Liver (tissue), 9 donors: ENCODE data around the gene POU2F3. TPM values are rescaled to one million over a fixed set of nuclear protein-coding genes. Genes with fewer than 3 reads are reported as not detected.

Source experiments
- DNase-seq: peaks from one replicate; pipeline ENCODE4 v3.0.0-alpha.2; 2017; ENCODE audit warnings: low spot score
- H3K27ac ChIP-seq, 2 donors: one replicate each; pipeline ENCODE4 v1.7.0; 2013; ENCODE audit warnings: inconsistent platforms in 2 of 2, low read length in 2 of 2, control low read depth in 1 of 2, low read depth in 1 of 2, mild to moderate bottlenecking in 1 of 2
- H3K27me3 ChIP-seq, 4 donors: one replicate each; pipeline versions ENCODE4 v1.6.1 to v1.7.0; 2013; ENCODE audit warnings: low read length in 3 of 4, inconsistent platforms in 1 of 4, mild to moderate bottlenecking in 1 of 4, moderate library complexity in 1 of 4; ENCODE audit not compliant: control insufficient read depth in 4 of 4, insufficient read depth in 4 of 4
- H3K36me3 ChIP-seq, 4 donors: one replicate each; pipeline versions ENCODE4 v1.6.1 to v1.7.0; 2013; ENCODE audit warnings: low read length in 3 of 4, mild to moderate bottlenecking in 3 of 4, low read depth in 1 of 4, moderate library complexity in 1 of 4; ENCODE audit not compliant: control insufficient read depth in 4 of 4, insufficient read depth in 3 of 4
- H3K4me1 ChIP-seq, 4 donors: one replicate each; pipeline versions ENCODE4 v1.6.1 to v1.7.0; 2013; ENCODE audit warnings: low read length in 3 of 4, mild to moderate bottlenecking in 3 of 4, moderate library complexity in 1 of 4; ENCODE audit not compliant: control insufficient read depth in 4 of 4, insufficient read depth in 4 of 4
- H3K4me3 ChIP-seq, 3 donors: one replicate each; pipeline versions ENCODE4 v1.6.1 to v1.7.0; 2013; ENCODE audit warnings: low read length in 3 of 3, control low read depth in 1 of 3, low read depth in 1 of 3, mild to moderate bottlenecking in 1 of 3
- H3K9ac ChIP-seq, 2 donors: one replicate each; pipeline ENCODE4 v1.7.0; 2013; ENCODE audit warnings: low read length in 2 of 2, mild to moderate bottlenecking in 2 of 2, moderate library complexity in 2 of 2, control low read depth in 1 of 2, low read depth in 1 of 2
- H3K9me3 ChIP-seq, 4 donors: one replicate each; pipeline versions ENCODE4 v1.6.1 to v1.7.0; 2013; ENCODE audit warnings: low read length in 3 of 4; ENCODE audit not compliant: control insufficient read depth in 4 of 4
- EGR1 ChIP-seq, 2 donors: IDR thresholded peaks; 2 replicates each; pipeline ENCODE4 v1.6.1; 2016 to 2018; ENCODE audit warnings: antibody characterized with exemption in 2 of 2, low read depth in 2 of 2
- FOXA1 ChIP-seq: IDR thresholded peaks from 2 replicates; pipeline ENCODE4 v1.6.1; 2016; ENCODE audit warnings: antibody characterized with exemption
- FOXA2 ChIP-seq: IDR thresholded peaks from 2 replicates; pipeline ENCODE4 v1.6.1; 2016; ENCODE audit warnings: antibody characterized with exemption
- GABPA ChIP-seq, 2 donors: IDR thresholded peaks in 1 of 2; conservative IDR thresholded peaks in 1 of 2; 2 replicates each; pipeline ENCODE4 v1.6.1; 2016; ENCODE audit warnings: antibody characterized with exemption in 2 of 2, mild to moderate bottlenecking in 1 of 2, moderate library complexity in 1 of 2
- HNF4A ChIP-seq, 2 donors: conservative IDR thresholded peaks; 2 replicates each; pipeline ENCODE4 v1.6.1; 2016; ENCODE audit warnings: antibody characterized with exemption in 2 of 2, mild to moderate bottlenecking in 2 of 2
- HNF4G ChIP-seq: IDR thresholded peaks from 2 replicates; pipeline ENCODE4 v1.6.1; 2016; ENCODE audit warnings: antibody characterized with exemption
- JUND ChIP-seq, 2 donors: IDR thresholded peaks; 2 replicates each; pipeline ENCODE4 v1.6.1; 2016; ENCODE audit warnings: antibody characterized with exemption in 2 of 2
- NR2F2 ChIP-seq: IDR thresholded peaks from 2 replicates; pipeline ENCODE4 v1.6.1; 2016; ENCODE audit warnings: antibody characterized with exemption
- RAD21 ChIP-seq, 2 donors: IDR thresholded peaks; 2 replicates each; pipeline ENCODE4 v1.6.1; 2016; ENCODE audit warnings: antibody characterized with exemption in 2 of 2, mild to moderate bottlenecking in 2 of 2
- RXRA ChIP-seq, 2 donors: IDR thresholded peaks; 2 replicates each; pipeline ENCODE4 v1.6.1; 2017 to 2018; ENCODE audit warnings: antibody characterized with exemption in 2 of 2, mild to moderate bottlenecking in 1 of 2
- SP1 ChIP-seq: IDR thresholded peaks from 2 replicates; pipeline ENCODE4 v1.6.1; 2018; ENCODE audit warnings: antibody characterized with exemption, mild to moderate bottlenecking
- TAF1 ChIP-seq: conservative IDR thresholded peaks from 2 replicates; pipeline ENCODE4 v1.6.1; 2016; ENCODE audit warnings: antibody characterized with exemption, mild to moderate bottlenecking
- YY1 ChIP-seq: IDR thresholded peaks from 2 replicates; pipeline ENCODE4 v1.6.1; 2016; ENCODE audit warnings: antibody characterized with exemption, mild to moderate bottlenecking
- WGBS: extraction: QIAGEN DNeasy Blood & Tissue Kit; methylation state at CpG from one replicate; pipeline ENCODE4 v1.1.7; 2013; 5-methylcytosine and 5-hydroxymethylcytosine counted together
- polyA plus RNA-seq, 2 donors: library from polyadenylated mRNA; stranded (reverse) in 1 of 2; unstranded in 1 of 2; fragments of 200-250 nt in 1 of 2; fragments of >200 nt in 1 of 2; fragmentation: Nextera tagmentation in 1 of 2; extraction: Ambion mirVana in 1 of 2; gene quantifications; one replicate each; pipeline versions ENCODE4 v1.2.1 to v1.2.3, GENCODE V29; 2013 to 2015
- total RNA-seq, 2 donors: library from RNA; depleted of rRNA; stranded (reverse); fragments of >200 nt; gene quantifications; one replicate each; pipeline ENCODE4 v1.2.3, GENCODE V29; 2014
- TF ChIP-seq, protein P1 (sequence below): fragments of 150-350 bp; IDR thresholded peaks from 2 replicates; pipeline ENCODE4 v1.5.1; 2017; ENCODE audit warnings: improper control_type of control experiment, low read depth, low read length; ENCODE audit not compliant: missing input control
- TF ChIP-seq, protein P2 (sequence below): IDR thresholded peaks from 2 replicates; pipeline ENCODE4 v1.6.1; 2016; ENCODE audit warnings: antibody characterized with exemption, mild to moderate bottlenecking
- TF ChIP-seq, protein P3 (sequence below): IDR thresholded peaks from 2 replicates; pipeline ENCODE4 v1.6.1; 2016; ENCODE audit warnings: antibody characterized with exemption
- TF ChIP-seq, protein P4 (sequence below): IDR thresholded peaks from 2 replicates; pipeline ENCODE4 v1.6.1; 2016; ENCODE audit warnings: antibody characterized with exemption
- TF ChIP-seq, protein P5 (sequence below): IDR thresholded peaks from 2 replicates; pipeline ENCODE4 v1.6.1; 2016; ENCODE audit warnings: antibody characterized with exemption
- donor health status: healthy.
- donor health status: healthy.
- donor health status: healthy.
- donor health status: healthy.
- donor health status: healthy.

Gene POU2F3
- total and polyA plus RNA-seq, 4 donors = not detected

DNA sequence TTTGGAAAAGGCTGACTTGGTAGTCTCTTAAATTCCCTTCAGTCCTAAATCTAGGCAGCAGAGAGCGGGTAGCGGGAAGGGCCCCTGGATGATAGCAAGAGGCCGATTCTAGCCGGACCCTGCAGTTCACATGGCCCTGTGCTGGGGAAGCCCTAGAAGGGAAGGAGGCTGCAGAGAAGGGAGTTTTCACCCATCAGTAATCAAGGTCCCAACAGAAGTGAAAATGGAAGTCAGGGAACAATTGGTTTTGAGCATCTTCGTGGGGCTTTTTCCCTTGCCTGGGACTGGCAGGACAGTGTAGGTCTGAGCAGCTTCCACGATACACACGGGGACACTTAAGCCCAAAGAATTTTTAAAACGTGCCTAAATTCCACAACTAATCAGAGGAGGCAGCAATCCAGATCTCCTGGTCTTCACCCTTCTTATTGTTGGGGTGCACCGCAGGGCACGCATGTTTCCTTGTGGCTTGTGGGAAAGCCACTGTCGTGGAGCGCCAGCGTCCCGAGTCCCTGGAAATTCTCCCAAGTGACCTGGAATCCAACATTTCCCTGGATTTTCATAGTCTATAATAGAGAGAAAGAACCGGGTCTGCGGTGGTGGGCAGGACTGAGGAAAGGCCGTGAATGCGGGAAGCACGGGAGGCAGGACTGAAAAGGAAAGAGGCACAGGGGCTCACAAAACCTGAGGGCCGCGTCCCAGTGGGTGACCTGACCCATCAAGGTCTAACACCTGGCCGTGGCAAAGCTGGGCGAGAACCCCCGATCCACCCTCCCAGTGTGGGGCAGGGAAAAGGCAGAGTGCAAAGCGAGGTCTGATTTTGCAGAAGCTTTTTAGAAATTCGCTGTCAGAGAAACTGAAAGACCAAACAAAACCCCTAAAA is 30.0 kb upstream of the POU2F3 start:
- no peaks in the 10 kb centered on the region for H3K9me3 ChIP-seq
- no peak for DNase-seq
- H3K4me1 ChIP-seq = peaks cover 14 to 72% (median 35%) of the 10 kb centered on the region in 4 donors
- H3K4me3 ChIP-seq = peak overlapping the region; percentile 59 to 88 (median 80)
- H3K27me3 ChIP-seq = no peaks in the 10 kb centered on the region
- H3K36me3 ChIP-seq = peaks cover 0 to 5% (median 0%) of the 10 kb centered on the region in 4 donors
- H3K27ac ChIP-seq = peak overlapping the region; percentile 93 to 95
- TF ChIP-seq, protein P1, sequence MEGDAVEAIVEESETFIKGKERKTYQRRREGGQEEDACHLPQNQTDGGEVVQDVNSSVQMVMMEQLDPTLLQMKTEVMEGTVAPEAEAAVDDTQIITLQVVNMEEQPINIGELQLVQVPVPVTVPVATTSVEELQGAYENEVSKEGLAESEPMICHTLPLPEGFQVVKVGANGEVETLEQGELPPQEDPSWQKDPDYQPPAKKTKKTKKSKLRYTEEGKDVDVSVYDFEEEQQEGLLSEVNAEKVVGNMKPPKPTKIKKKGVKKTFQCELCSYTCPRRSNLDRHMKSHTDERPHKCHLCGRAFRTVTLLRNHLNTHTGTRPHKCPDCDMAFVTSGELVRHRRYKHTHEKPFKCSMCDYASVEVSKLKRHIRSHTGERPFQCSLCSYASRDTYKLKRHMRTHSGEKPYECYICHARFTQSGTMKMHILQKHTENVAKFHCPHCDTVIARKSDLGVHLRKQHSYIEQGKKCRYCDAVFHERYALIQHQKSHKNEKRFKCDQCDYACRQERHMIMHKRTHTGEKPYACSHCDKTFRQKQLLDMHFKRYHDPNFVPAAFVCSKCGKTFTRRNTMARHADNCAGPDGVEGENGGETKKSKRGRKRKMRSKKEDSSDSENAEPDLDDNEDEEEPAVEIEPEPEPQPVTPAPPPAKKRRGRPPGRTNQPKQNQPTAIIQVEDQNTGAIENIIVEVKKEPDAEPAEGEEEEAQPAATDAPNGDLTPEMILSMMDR = no peak
- no peak for TF ChIP-seq YY1
- no peak for TF ChIP-seq HNF4G
- TF ChIP-seq GABPA (IDR thresholded peaks at IDR 0.05 in 1 of 2, conservative IDR thresholded peaks at IDR 0.05 in 1 of 2) = no peak
- TF ChIP-seq JUND (IDR thresholded peaks at IDR 0.05) = no peak
- TF ChIP-seq RXRA (IDR thresholded peaks at IDR 0.05) = no peak
- no peak for TF ChIP-seq HNF4A (conservative IDR thresholded peaks at IDR 0.05)
- TF ChIP-seq, protein P2, sequence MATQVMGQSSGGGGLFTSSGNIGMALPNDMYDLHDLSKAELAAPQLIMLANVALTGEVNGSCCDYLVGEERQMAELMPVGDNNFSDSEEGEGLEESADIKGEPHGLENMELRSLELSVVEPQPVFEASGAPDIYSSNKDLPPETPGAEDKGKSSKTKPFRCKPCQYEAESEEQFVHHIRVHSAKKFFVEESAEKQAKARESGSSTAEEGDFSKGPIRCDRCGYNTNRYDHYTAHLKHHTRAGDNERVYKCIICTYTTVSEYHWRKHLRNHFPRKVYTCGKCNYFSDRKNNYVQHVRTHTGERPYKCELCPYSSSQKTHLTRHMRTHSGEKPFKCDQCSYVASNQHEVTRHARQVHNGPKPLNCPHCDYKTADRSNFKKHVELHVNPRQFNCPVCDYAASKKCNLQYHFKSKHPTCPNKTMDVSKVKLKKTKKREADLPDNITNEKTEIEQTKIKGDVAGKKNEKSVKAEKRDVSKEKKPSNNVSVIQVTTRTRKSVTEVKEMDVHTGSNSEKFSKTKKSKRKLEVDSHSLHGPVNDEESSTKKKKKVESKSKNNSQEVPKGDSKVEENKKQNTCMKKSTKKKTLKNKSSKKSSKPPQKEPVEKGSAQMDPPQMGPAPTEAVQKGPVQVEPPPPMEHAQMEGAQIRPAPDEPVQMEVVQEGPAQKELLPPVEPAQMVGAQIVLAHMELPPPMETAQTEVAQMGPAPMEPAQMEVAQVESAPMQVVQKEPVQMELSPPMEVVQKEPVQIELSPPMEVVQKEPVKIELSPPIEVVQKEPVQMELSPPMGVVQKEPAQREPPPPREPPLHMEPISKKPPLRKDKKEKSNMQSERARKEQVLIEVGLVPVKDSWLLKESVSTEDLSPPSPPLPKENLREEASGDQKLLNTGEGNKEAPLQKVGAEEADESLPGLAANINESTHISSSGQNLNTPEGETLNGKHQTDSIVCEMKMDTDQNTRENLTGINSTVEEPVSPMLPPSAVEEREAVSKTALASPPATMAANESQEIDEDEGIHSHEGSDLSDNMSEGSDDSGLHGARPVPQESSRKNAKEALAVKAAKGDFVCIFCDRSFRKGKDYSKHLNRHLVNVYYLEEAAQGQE = no peak
- TF ChIP-seq SP1 = no peak
- no peak for TF ChIP-seq EGR1 (IDR thresholded peaks at IDR 0.05; ENCODE audit: low read depth in 2 of 2)
- no peak for TF ChIP-seq FOXA2
- TF ChIP-seq, protein P3, sequence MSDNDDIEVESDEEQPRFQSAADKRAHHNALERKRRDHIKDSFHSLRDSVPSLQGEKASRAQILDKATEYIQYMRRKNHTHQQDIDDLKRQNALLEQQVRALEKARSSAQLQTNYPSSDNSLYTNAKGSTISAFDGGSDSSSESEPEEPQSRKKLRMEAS = no peak
- no peak for TF ChIP-seq FOXA1
- TF ChIP-seq NR2F2 = no peak
- 12% methylated on average over 26 of the region's 26 CpGs for WGBS
- H3K9ac ChIP-seq = peak overlapping the region; percentile 90 to 94

DNA sequence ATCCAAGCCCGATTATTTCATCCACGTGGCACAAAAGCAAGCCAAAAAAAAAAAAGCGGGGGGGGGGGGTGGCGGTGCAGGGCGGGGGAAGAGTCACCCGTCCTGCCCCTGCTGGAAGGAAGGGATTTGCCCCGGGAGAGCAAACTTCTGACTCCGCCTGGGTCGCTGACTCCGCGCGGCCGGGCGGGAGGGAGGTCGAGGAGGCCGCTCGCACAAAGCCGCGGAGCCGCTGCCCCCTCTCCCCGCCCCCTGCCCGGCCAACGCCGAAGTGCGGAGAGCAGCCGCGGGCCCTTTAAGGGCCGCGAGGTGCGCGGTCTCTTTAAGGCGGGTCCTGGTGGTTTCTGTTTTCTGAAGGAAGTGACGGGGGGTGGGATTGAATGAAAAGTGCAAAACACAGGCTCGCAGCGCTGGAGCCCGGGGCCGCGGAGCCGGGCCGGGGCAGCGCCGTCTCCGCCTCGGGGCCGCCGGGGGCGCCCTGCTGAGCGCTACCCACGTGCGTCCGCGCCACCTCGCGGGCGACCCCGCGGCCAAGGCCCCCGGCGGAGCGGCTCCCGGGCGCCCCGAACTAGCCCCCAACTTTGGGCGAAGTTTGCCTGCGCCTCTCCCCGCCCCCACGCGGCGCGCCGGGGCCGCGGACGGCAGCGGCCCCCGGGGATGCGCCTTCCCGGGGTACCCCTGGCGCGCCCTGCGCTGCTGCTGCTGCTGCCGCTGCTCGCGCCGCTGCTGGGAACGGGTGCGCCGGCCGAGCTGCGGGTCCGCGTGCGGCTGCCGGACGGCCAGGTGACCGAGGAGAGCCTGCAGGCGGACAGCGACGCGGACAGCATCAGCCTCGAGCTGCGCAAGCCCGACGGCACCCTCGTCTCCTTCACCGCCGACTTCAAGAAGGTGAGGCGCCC is 29.1 kb upstream of the POU2F3 start, which contains the start of gene OAF:
TSS of gene OAF (plus strand) at position 407 of the 896 bp plus-strand sequence. CDS start at position 655, 248 bp downstream.
- Histone ChIP-seq H3K27me3 (no peaks in the 10 kb centered on the region), H3K9me3 (no peaks in the 10 kb centered on the region), H3K4me3 (peak within 1 kb of the TSS; percentile 88 to 96 (median 88)), H3K27ac (peak within 1 kb of the TSS; percentile 93 to 95), H3K9ac (peak within 1 kb of the TSS; percentile 98 to 99), H3K36me3 (peaks cover 0 to 5% (median 0%) of the 10 kb centered on the region in 4 donors), H3K4me1 (peaks cover 18 to 72% (median 41%) of the 10 kb centered on the region in 4 donors)
- peak; percentile 64 for DNase-seq
- under 1% methylated on average over 108 of the region's 108 CpGs for WGBS
- TF ChIP-seq GABPA (IDR thresholded peaks at IDR 0.05 in 1 of 2, conservative IDR thresholded peaks at IDR 0.05 in 1 of 2) = peak in 1 of 2 donors; percentile 53
- TF ChIP-seq HNF4A (conservative IDR thresholded peaks at IDR 0.05) = peak in 1 of 2 donors; percentile 38
- no peak for TF ChIP-seq TAF1
- TF ChIP-seq, protein P4, sequence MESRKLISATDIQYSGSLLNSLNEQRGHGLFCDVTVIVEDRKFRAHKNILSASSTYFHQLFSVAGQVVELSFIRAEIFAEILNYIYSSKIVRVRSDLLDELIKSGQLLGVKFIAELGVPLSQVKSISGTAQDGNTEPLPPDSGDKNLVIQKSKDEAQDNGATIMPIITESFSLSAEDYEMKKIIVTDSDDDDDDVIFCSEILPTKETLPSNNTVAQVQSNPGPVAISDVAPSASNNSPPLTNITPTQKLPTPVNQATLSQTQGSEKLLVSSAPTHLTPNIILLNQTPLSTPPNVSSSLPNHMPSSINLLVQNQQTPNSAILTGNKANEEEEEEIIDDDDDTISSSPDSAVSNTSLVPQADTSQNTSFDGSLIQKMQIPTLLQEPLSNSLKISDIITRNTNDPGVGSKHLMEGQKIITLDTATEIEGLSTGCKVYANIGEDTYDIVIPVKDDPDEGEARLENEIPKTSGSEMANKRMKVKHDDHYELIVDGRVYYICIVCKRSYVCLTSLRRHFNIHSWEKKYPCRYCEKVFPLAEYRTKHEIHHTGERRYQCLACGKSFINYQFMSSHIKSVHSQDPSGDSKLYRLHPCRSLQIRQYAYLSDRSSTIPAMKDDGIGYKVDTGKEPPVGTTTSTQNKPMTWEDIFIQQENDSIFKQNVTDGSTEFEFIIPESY = no peak
- TF ChIP-seq HNF4G = no peak
- peak in 1 of 2 donors; percentile 29 for TF ChIP-seq EGR1 (IDR thresholded peaks at IDR 0.05; ENCODE audit: low read depth in 2 of 2)
- TF ChIP-seq RAD21 (IDR thresholded peaks at IDR 0.05) = peak; percentile 13 to 49
- TF ChIP-seq, protein P5, sequence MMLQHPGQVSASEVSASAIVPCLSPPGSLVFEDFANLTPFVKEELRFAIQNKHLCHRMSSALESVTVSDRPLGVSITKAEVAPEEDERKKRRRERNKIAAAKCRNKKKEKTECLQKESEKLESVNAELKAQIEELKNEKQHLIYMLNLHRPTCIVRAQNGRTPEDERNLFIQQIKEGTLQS = no peak
- no peak for TF ChIP-seq FOXA1
- peak; percentile 51 for TF ChIP-seq SP1
- TF ChIP-seq JUND (IDR thresholded peaks at IDR 0.05) = peak in 1 of 2 donors; percentile 27
